ENCODE results near the gene KCNQ5.

- TF ChIP-seq, protein P1, sequence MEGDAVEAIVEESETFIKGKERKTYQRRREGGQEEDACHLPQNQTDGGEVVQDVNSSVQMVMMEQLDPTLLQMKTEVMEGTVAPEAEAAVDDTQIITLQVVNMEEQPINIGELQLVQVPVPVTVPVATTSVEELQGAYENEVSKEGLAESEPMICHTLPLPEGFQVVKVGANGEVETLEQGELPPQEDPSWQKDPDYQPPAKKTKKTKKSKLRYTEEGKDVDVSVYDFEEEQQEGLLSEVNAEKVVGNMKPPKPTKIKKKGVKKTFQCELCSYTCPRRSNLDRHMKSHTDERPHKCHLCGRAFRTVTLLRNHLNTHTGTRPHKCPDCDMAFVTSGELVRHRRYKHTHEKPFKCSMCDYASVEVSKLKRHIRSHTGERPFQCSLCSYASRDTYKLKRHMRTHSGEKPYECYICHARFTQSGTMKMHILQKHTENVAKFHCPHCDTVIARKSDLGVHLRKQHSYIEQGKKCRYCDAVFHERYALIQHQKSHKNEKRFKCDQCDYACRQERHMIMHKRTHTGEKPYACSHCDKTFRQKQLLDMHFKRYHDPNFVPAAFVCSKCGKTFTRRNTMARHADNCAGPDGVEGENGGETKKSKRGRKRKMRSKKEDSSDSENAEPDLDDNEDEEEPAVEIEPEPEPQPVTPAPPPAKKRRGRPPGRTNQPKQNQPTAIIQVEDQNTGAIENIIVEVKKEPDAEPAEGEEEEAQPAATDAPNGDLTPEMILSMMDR (IDR thresholded peaks at IDR 0.05; ENCODE audit: low read length) = no peak
- no peak for TF ChIP-seq EZH2 (IDR thresholded peaks at IDR 0.05; ENCODE audit: borderline replicate concordance, low read length)
Observed at GRCh38 chr6:72757926-72758325, 136.1 kb downstream of the KCNQ5 start.
